Measurements from ENCODE around the gene RGMB. TPM values are rescaled to one million over a fixed set of nuclear protein-coding genes. Genes with fewer than 3 reads are reported as not detected.

The RGMB gene
- total and polyA plus RNA-seq, 7 donors: 8.2 to 25.7 (median 14.1) TPM

GRCh38 chr5:98836175-98836574, 62.7 kb downstream of the RGMB start:
- no peak for TF ChIP-seq CTCF (IDR thresholded peaks at IDR 0.05)
- Histone ChIP-seq H3K27ac (no peak overlapping the region), H3K27me3 (ENCODE audit: insufficient read depth in 3 of 3, low read length in 2 of 3) (no peaks in the 10 kb centered on the region), H3K36me3 (ENCODE audit: insufficient read depth in 1 of 2, low read depth in 1 of 2) (no peaks in the 10 kb centered on the region), H3K4me3 (no peak overlapping the region), H3K4me1 (no peaks in the 10 kb centered on the region), H3K9me3 (no peaks in the 10 kb centered on the region)
- ATAC-seq: no peak
- no peak for DNase-seq
- intact Hi-C loops (cut with DNase I): no loop called here
- 71 to 82% (median 73%) methylated on average over 5 of the region's 5 CpGs for WGBS, 3 donors

DNA sequence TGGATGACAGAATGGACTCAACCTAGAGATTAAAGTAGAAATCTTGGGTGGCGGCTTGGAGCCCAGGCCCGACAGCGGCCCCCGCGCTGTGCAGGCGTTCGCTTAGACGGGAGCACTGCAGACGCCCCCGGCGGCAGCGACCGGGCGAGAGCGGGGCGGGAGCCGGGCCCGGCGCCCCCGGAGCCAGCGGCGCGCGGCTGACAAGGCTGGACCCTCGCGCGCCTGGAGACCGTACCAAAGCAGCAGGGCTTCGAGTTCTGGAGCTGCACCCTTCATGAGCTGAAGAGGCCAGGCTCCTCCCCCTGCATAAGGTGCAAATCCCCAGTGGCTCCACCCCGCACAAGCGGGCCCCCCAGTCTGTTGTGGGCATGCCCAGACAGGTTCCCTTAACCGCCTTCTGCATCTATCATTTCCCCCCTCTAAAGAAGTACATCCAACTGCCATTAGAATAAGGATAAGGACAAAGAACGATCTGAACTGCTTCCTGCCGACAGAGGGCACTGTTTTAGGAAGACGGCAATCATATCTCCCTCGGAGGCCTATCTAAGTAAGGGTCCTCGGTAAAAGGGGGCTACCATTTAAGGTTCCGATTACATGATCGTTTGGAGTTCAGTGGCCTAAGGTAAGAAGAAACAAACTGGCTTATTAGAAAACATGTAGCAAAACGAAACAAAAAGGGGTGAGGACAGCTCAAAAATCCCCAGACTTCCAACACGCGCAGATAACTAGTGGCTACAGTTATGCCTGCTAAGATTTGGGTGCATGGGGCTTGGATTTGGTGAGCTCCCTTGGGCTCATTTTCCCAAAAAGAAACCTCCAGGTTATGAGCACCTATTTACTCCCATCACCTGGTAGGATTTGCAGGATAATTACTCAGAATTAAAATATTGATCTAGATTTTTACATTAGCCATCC, 66.3 kb downstream of the RGMB start:
- Histone ChIP-seq H3K9me3 (no peaks in the 10 kb centered on the region), H3K27me3 (ENCODE audit: insufficient read depth in 3 of 3, low read length in 2 of 3) (no peaks in the 10 kb centered on the region), H3K27ac (no peak overlapping the region), H3K36me3 (ENCODE audit: insufficient read depth in 1 of 2, low read depth in 1 of 2) (no peaks in the 10 kb centered on the region), H3K4me3 (no peak overlapping the region), H3K4me1 (no peaks in the 10 kb centered on the region)
- WGBS, 3 donors: 46 to 54% (median 54%) methylated on average over 40 to 42 of the region's 42 CpGs
- ATAC-seq (no peak), DNase-seq (no peak)
- intact Hi-C loops (cut with DNase I): no loop called here
- peak; percentile 15 for TF ChIP-seq CTCF (IDR thresholded peaks at IDR 0.05)

DNA sequence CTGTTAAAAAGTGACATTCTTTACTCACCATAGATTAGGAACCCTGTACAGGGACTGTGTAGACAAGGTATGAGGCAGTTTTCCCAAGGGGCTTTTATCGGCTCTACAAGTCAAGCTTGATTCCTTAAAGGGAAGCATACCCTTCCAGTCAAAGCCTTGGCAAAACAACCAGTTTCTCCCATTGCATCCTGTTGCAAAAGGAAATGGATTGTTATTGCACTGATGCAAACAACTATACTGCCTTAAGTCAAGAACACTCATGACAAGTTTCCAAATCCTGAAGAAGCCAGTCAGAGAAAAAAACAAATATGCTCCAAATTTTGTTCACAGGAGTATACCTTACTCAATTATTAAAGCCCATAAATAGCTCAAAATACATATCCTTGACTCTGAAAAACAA, 67.5 kb downstream of the RGMB start:
- intact Hi-C loops (cut with DNase I): no loop called here
- DNase-seq (no peak), ATAC-seq (no peak)
- Histone ChIP-seq H3K4me1 (no peaks in the 10 kb centered on the region), H3K27ac (no peak overlapping the region), H3K27me3 (ENCODE audit: insufficient read depth in 3 of 3, low read length in 2 of 3) (no peaks in the 10 kb centered on the region), H3K4me3 (no peak overlapping the region), H3K36me3 (ENCODE audit: insufficient read depth in 1 of 2, low read depth in 1 of 2) (no peaks in the 10 kb centered on the region), H3K9me3 (no peaks in the 10 kb centered on the region)
- no peak for TF ChIP-seq CTCF (IDR thresholded peaks at IDR 0.05)
- WGBS, 3 donors: 74 to 84% (median 76%) methylated on average over 1 of the region's 1 CpG

DNA sequence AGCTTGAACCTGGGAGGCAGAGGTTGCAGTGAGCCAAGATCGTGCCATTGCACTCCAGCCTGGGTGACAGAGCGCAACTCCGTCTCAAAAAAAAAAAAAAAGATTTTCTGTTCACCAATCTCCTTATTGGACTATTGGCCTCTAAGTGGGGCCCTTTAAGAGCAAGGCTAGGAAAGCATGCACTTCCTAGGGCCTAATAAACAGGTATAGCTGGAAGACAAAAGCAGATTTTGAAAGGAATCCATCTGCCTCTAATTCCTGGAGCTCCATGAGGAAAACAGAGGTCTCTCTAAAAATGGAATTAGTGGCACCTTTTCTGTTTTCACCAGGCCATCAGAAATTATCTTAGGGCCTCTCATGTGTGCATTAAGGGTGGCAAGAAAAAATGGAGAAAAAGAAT, 70.0 kb downstream of the RGMB start:
- WGBS, 3 donors: 98 to 100% (median 100%) methylated on average over 3 of the region's 3 CpGs
- H3K4me1 ChIP-seq: no peaks in the 10 kb centered on the region
- ATAC-seq (no peak), DNase-seq (no peak)
- intact Hi-C loops (cut with DNase I): no loop called here
- no peak for TF ChIP-seq CTCF (IDR thresholded peaks at IDR 0.05)
- no peaks in the 10 kb centered on the region for H3K9me3 ChIP-seq
- no peak overlapping the region for H3K27ac ChIP-seq
- H3K27me3 ChIP-seq (ENCODE audit: insufficient read depth in 3 of 3, low read length in 2 of 3): no peaks in the 10 kb centered on the region
- H3K36me3 ChIP-seq (ENCODE audit: insufficient read depth in 1 of 2, low read depth in 1 of 2): no peaks in the 10 kb centered on the region
- H3K4me3 ChIP-seq: no peak overlapping the region

Data from psoas muscle (tissue), 8 donors.